ENCODE data around the gene ZNF414.
A peak's percentile ranks its signal among the peaks of the same experiment; 100 is the strongest.

Gene ZNF414

DNA sequence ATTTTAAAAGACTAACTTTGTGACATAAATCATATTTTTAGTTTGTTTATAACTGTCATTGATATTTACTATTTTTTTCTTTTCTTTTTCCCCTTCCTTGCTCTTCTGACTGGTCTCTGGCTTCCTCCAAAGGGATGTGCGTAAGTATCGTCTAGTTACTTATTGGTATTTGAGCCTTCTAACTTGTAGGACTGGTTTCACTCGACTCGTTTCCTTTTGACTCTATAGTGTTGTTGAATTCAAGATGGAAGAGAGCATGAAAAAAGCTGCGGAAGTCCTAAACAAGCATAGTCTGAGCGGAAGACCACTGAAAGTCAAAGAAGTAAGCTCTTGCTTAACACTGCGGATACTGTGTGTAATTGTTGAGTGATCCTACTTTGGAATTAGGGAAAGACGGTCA lies 50.6 kb downstream of the ZNF414 start:
- no peak for DNase-seq (ENCODE audit: low spot score)

DNA sequence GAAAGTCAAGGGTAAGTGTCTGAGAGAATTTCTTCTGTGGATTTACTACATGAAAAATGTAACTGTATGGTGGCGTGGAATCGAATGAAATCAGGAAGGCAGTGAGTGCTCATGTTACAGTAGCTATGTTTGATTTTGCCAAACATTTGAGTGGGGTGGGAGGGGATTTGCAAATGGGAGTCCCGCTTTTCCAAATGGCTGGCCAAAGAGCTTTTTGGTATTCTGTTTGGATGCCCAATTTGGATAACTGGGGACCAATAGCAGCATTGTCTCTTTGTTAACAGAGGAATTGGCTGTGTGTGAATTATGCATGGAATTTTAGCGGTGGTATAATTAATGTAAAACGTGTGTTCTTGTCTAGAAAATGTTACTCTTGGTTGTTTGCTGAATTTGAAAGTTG lies 51.4 kb downstream of the ZNF414 start:
- DNase-seq (ENCODE audit: low spot score), result peak; percentile 34

DNA sequence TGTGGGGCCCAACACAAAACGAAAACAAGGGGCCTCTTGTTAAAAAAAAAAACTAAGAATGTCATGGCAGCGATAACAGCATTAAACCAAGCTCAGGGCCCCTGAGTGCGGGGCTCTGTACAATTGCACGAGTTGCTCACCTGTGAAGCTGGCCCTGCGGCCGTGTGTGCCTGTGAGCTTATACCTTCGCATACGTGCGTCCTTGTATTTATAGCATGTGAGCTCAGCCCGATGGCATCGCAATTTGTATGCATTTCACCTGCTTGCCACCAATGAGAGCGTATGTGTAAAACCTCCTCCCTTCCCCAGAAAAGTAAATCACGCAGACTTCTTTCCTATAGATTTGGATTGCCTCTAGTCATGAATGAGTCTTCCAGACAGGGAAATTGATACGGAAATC lies 52.1 kb downstream of the ZNF414 start:
- no peak for DNase-seq (ENCODE audit: low spot score)

DNA sequence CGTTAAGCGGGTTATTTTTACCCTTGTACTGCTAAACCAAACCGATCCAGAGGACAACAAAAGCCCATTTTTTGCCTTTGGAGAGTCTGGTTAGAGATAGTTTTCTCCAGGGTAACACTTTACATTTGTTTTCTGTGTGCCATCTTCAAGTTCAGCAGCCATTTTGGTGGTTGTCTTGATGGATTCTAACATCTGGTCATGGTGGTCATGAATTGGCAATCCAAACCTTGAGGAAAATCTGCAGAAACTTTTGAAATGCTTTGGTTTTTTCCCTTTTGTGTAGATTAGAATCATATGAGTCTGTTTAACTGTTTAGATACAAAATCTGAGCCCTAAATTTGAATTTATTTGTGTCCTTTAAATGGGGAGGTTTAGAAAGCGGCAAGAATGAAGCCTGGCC lies 52.6 kb downstream of the ZNF414 start:
- no peak for DNase-seq (ENCODE audit: low spot score)

DNA sequence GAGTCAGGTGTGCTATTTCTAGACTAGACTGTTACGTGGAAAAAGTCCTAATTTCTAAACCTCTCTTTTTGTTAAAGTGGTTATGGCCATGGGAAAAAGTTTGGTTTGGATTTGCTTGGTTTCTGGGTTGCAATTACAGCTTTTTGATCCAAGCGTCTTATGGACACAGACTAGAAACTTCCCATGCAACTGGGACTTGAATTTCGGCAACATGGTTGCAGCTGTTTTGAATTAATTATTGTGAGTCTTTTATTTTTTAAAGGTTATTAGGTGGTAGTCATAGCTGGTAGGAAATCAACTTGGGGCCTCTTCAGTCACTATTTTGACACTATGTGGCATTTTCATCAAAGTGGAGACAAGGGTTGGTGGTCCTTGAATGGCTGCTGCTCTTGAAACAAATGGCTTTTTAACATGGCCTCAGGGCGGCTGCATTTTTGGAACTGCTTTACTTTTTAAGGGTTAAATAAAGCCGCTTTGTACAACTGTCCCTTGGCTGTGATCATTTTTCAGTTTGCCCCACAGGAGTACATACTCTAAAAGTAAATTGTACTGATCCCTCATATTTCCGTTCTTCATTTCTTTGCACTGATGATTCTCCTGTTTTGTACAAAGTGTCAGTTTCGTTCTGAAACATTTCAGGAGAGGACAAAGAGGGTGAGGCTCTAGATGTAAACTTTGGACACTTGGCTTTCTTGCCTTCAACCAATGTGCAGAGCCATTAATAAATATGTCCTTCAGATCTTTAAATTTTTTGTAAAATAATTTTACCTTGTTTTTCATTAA lies 53.3 kb downstream of the ZNF414 start:
- no peak for DNase-seq (ENCODE audit: low spot score)

Data from globus pallidus (tissue), 1 donor.